ENCODE data around the gene NIT1. TPM values are rescaled to one million over a fixed set of nuclear protein-coding genes. Genes with fewer than 3 reads are reported as not detected.

Gene NIT1
- total RNA-seq, 1 experiment from 2014 or later, result 65.9 TPM

- CTCF ChIA-PET, result no interaction called here
- ATAC-seq (no peak), DNase-seq (ENCODE audit: low read depth, low spot score) (no peak)
- POLR2A ChIA-PET, result interaction anchor here (0.7 to 0.8 kb wide), 2 partner anchors 11 to 848 kb away, joined by 3 read pairs; partner anchors contain the start of gene DEDD
- RAD21 ChIA-PET (ENCODE audit: low non-redundant PET in 1 of 2, low total read pairs in 2 of 2, uncharacterized antibody in 2 of 2, unreplicated experiment in 2 of 2), result no interaction called here
- H3K36me3 ChIP-seq (ENCODE audit: control insufficient read depth in 1 of 2, insufficient read depth in 2 of 2, low read length in 2 of 2), result peaks cover 17 to 51% of the 10 kb centered on the region in 2 experiments
- intact Hi-C loops (cut with micrococcal nuclease), result no loop called here
- H2AFZ ChIP-seq (ENCODE audit: low read depth, low read length, poor library complexity, severe bottlenecking), result no peak overlapping the region
- TF ChIP-seq SRF (IDR thresholded peaks at IDR 0.05; ENCODE audit: low read depth) (no peak), POLR2AphosphoS5 (IDR thresholded peaks at IDR 0.05; ENCODE audit: low read depth, low read length) (peak; percentile 45; the same call in 1 of the 2 replicates)
- no peak overlapping the region for H3K4me2 ChIP-seq (ENCODE audit: low read length)
- no peak overlapping the region for H3K9ac ChIP-seq (ENCODE audit: low read length)
- no peaks in the 10 kb centered on the region for H4K20me1 ChIP-seq (ENCODE audit: insufficient read depth)
- H3K27me3 ChIP-seq (ENCODE audit: insufficient read depth, low read length), result no peaks in the 10 kb centered on the region
- no peaks in the 10 kb centered on the region for H3K9me2 ChIP-seq (ENCODE audit: insufficient read depth)
- H3K9me3 ChIP-seq (ENCODE audit: control insufficient read depth in 1 of 2, insufficient read depth in 1 of 2, low read depth in 1 of 2, low read length in 2 of 2), result no peaks in the 10 kb centered on the region
- peaks cover 10 to 23% of the 10 kb centered on the region in 2 experiments for H3K4me1 ChIP-seq (ENCODE audit: control insufficient read depth in 1 of 2, insufficient read depth in 2 of 2, low read length in 2 of 2)
- H3K79me2 ChIP-seq (ENCODE audit: insufficient read depth, low read length), result peaks cover 49% of the 10 kb centered on the region
- no peak overlapping the region for H3K4me3 ChIP-seq (replicated peaks in 1 of 2; ENCODE audit: low read depth in 1 of 2, low read length in 2 of 2)
- no TSS peak for BruUV-seq (replicated peaks)
- H3K27ac ChIP-seq (ENCODE audit: low read depth, low read length), result no peak overlapping the region
Observed at GRCh38 chr1:161121834-161122233, 3.9 kb downstream of the NIT1 start.

- Histone ChIP-seq H3K9me2 (ENCODE audit: insufficient read depth) (no peaks in the 10 kb centered on the region), H3K27me3 (ENCODE audit: insufficient read depth, low read length) (no peaks in the 10 kb centered on the region), H3K4me2 (ENCODE audit: low read length) (no peak overlapping the region), H3K9me3 (ENCODE audit: control insufficient read depth in 1 of 2, insufficient read depth in 1 of 2, low read depth in 1 of 2, low read length in 2 of 2) (no peaks in the 10 kb centered on the region), H3K27ac (ENCODE audit: low read depth, low read length) (no peak overlapping the region), H3K4me3 (replicated peaks in 1 of 2; ENCODE audit: low read depth in 1 of 2, low read length in 2 of 2) (no peak overlapping the region), H4K20me1 (ENCODE audit: insufficient read depth) (no peaks in the 10 kb centered on the region), H3K79me2 (ENCODE audit: insufficient read depth, low read length) (peaks cover 47% of the 10 kb centered on the region), H3K9ac (ENCODE audit: low read length) (no peak overlapping the region), H3K36me3 (ENCODE audit: control insufficient read depth in 1 of 2, insufficient read depth in 2 of 2, low read length in 2 of 2) (peaks cover 17 to 55% of the 10 kb centered on the region in 2 experiments), H2AFZ (ENCODE audit: low read depth, low read length, poor library complexity, severe bottlenecking) (no peak overlapping the region), H3K4me1 (ENCODE audit: control insufficient read depth in 1 of 2, insufficient read depth in 2 of 2, low read length in 2 of 2) (peaks cover 10 to 21% of the 10 kb centered on the region in 2 experiments)
- RAD21 ChIA-PET (ENCODE audit: low non-redundant PET in 1 of 2, low total read pairs in 2 of 2, uncharacterized antibody in 2 of 2, unreplicated experiment in 2 of 2), result no interaction called here
- BruUV-seq (replicated peaks), result no TSS peak
- DNase-seq (ENCODE audit: low read depth, low spot score) (no peak), ATAC-seq (no peak)
- CTCF ChIA-PET, result no interaction called here
- POLR2A ChIA-PET, result no interaction called here
- TF ChIP-seq FOSL1 (IDR thresholded peaks at IDR 0.05; ENCODE audit: low read depth), result no peak
- no peak for TF ChIP-seq SP1 (IDR thresholded peaks at IDR 0.05; ENCODE audit: low read depth)
- TF ChIP-seq REST (IDR thresholded peaks at IDR 0.05; ENCODE audit: low read depth), result no peak
- no peak for TF ChIP-seq TCF7L2 (IDR thresholded peaks at IDR 0.05; ENCODE audit: borderline replicate concordance, extremely low read depth, insufficient read depth, insufficient read length)
- no peak for TF ChIP-seq MAX (IDR thresholded peaks at IDR 0.05)
- no peak for TF ChIP-seq CTCF (IDR thresholded peaks at IDR 0.05 in 2 of 3, conservative IDR thresholded peaks at IDR 0.05 in 1 of 3; ENCODE audit: borderline replicate concordance in 1 of 3, insufficient read depth in 1 of 3, low read depth in 2 of 3, low read length in 2 of 3)
- intact Hi-C loops (cut with micrococcal nuclease), result no loop called here
Observed at GRCh38 chr1:161122967-161123366, 5.1 kb downstream of the NIT1 start.

All from HCT116 (cell line).